ENCODE measurements around the gene PKD1L1. TPM values are rescaled to one million over a fixed set of nuclear protein-coding genes. Genes with fewer than 3 reads are reported as not detected.

The PKD1L1 gene
- total RNA-seq, 2 donors from 2014 or later = 0.13 to 0.20 TPM

DNA sequence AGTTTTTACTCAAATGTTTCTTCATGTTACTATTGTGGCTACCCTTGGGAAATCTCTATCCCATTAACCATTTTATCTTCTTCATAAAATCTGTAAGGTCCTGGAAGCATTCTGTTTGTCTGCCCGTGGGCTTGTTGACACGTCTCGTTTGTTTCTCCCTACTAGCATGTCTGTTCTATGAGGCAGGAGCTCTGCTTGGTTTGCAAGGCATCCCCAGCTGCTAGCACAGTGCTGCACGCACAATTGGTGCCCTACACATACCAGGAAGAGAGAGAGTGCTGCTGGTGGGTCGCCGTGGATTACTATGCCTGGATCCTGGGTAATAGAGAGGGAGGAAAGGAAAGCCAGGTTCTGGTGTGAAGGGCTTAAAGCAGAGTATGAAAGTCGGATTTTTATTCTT is 200.2 kb downstream of the PKD1L1 start:
- Histone ChIP-seq H3K9me3 (ENCODE audit: control insufficient read depth, low read length) (no peaks in the 10 kb centered on the region), H3K4me1 (ENCODE audit: control insufficient read depth, insufficient read depth, low read length) (no peaks in the 10 kb centered on the region), H3K27ac (ENCODE audit: low read depth, low read length) (no peak overlapping the region), H3K9ac (ENCODE audit: extremely low read depth, low read length, poor library complexity, severe bottlenecking) (no peak overlapping the region), H3K36me3 (ENCODE audit: control insufficient read depth, insufficient read depth, low read length) (no peaks in the 10 kb centered on the region), H3K4me3 (ENCODE audit: low read length) (no peak overlapping the region), H3K27me3 (ENCODE audit: control insufficient read depth, insufficient read depth, low read length, poor library complexity, severe bottlenecking) (no peaks in the 10 kb centered on the region)
- H3K4me1 Mint-ChIP-seq = peaks cover 6% of the 10 kb centered on the region
- H3K4me3 Mint-ChIP-seq = no peak overlapping the region
- 81 to 88% methylated on average over 6 to 7 of the region's 7 CpGs for WGBS, 2 experiments (ENCODE audit: insufficient coverage in 1 of 2, insufficient read length in 1 of 2)
- no peaks in the 10 kb centered on the region for H3K36me3 Mint-ChIP-seq (ENCODE audit: low read depth)
- TF ChIP-seq, protein P1, sequence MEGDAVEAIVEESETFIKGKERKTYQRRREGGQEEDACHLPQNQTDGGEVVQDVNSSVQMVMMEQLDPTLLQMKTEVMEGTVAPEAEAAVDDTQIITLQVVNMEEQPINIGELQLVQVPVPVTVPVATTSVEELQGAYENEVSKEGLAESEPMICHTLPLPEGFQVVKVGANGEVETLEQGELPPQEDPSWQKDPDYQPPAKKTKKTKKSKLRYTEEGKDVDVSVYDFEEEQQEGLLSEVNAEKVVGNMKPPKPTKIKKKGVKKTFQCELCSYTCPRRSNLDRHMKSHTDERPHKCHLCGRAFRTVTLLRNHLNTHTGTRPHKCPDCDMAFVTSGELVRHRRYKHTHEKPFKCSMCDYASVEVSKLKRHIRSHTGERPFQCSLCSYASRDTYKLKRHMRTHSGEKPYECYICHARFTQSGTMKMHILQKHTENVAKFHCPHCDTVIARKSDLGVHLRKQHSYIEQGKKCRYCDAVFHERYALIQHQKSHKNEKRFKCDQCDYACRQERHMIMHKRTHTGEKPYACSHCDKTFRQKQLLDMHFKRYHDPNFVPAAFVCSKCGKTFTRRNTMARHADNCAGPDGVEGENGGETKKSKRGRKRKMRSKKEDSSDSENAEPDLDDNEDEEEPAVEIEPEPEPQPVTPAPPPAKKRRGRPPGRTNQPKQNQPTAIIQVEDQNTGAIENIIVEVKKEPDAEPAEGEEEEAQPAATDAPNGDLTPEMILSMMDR (conservative IDR thresholded peaks at IDR 0.05) = no peak
- H3K9me3 Mint-ChIP-seq = no peaks in the 10 kb centered on the region
- peaks cover 9% of the 10 kb centered on the region for H3K27me3 Mint-ChIP-seq (ENCODE audit: insufficient read depth)
- H3K27ac Mint-ChIP-seq = no peak overlapping the region
- DNase-seq = no peak

DNA sequence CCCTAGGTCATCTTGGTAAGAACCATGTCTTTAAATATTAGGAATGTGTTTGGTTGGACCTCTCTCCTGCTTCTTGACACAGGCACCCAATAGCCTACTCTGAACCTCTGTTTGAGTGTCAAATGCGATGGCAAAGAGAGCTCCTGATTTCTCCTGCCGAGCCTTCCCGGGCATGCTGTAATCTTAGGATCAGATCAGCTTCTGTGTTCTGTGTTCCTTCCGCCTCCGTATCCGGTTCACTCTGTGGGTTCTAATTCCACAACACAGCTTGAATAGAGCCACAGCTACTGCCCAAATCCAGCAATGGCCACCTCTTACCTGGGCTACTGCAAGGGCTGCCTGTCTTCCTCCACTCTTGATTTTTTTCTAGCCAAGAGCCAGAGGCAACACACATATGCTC is 201.1 kb downstream of the PKD1L1 start:
- no peak overlapping the region for H3K4me3 Mint-ChIP-seq
- H3K9me3 ChIP-seq (ENCODE audit: control insufficient read depth, low read length) = no peaks in the 10 kb centered on the region
- no peaks in the 10 kb centered on the region for H3K36me3 ChIP-seq (ENCODE audit: control insufficient read depth, insufficient read depth, low read length)
- H3K36me3 Mint-ChIP-seq (ENCODE audit: low read depth) = no peaks in the 10 kb centered on the region
- no peaks in the 10 kb centered on the region for H3K27me3 ChIP-seq (ENCODE audit: control insufficient read depth, insufficient read depth, low read length, poor library complexity, severe bottlenecking)
- H3K27ac ChIP-seq (ENCODE audit: low read depth, low read length) = no peak overlapping the region
- peaks cover 8% of the 10 kb centered on the region for H3K4me1 Mint-ChIP-seq
- no peaks in the 10 kb centered on the region for H3K4me1 ChIP-seq (ENCODE audit: control insufficient read depth, insufficient read depth, low read length)
- TF ChIP-seq, protein P1 (conservative IDR thresholded peaks at IDR 0.05) = no peak
- H3K4me3 ChIP-seq (ENCODE audit: low read length) = no peak overlapping the region
- DNase-seq = no peak
- H3K27me3 Mint-ChIP-seq (ENCODE audit: insufficient read depth) = peaks cover 9% of the 10 kb centered on the region
- H3K9me3 Mint-ChIP-seq = no peaks in the 10 kb centered on the region
- no peak overlapping the region for H3K27ac Mint-ChIP-seq
- WGBS, 2 experiments (ENCODE audit: insufficient coverage in 1 of 2, insufficient read length in 1 of 2) = 91 to 94% methylated on average over 6 of the region's 6 CpGs
- no peak overlapping the region for H3K9ac ChIP-seq (ENCODE audit: extremely low read depth, low read length, poor library complexity, severe bottlenecking)

DNA sequence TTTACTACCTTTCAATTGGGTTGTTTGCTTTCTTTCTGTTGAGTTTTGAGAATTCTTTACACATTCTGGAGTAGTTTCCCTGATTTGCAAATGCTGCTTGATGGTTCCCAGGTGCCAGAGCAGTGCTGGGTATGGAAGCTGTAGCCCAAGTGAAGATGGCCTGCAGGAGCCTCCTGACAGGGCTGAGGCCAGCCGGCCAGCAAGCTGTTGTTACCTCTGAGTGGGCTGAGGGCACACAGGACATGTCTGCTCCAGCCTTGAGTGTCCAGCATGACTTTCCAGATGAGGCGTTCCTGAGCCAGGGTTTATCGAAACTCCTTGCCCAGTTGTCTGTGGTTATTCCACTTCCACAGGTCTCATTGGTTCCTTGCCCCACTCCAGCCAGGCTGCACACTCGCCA is 201.8 kb downstream of the PKD1L1 start:
- Mint-ChIP-seq H3K36me3 (ENCODE audit: low read depth) (no peaks in the 10 kb centered on the region), H3K27me3 (ENCODE audit: insufficient read depth) (peaks cover 9% of the 10 kb centered on the region), H3K9me3 (no peaks in the 10 kb centered on the region), H3K4me3 (no peak overlapping the region), H3K4me1 (peaks cover 8% of the 10 kb centered on the region), H3K27ac (no peak overlapping the region)
- Histone ChIP-seq H3K27ac (ENCODE audit: low read depth, low read length) (no peak overlapping the region), H3K4me1 (ENCODE audit: control insufficient read depth, insufficient read depth, low read length) (no peaks in the 10 kb centered on the region), H3K4me3 (ENCODE audit: low read length) (no peak overlapping the region), H3K9me3 (ENCODE audit: control insufficient read depth, low read length) (no peaks in the 10 kb centered on the region), H3K9ac (ENCODE audit: extremely low read depth, low read length, poor library complexity, severe bottlenecking) (no peak overlapping the region), H3K27me3 (ENCODE audit: control insufficient read depth, insufficient read depth, low read length, poor library complexity, severe bottlenecking) (no peaks in the 10 kb centered on the region), H3K36me3 (ENCODE audit: control insufficient read depth, insufficient read depth, low read length) (no peaks in the 10 kb centered on the region)
- 66 to 100% methylated on average over 2 to 4 of the region's 4 CpGs for WGBS, 2 experiments (ENCODE audit: insufficient coverage in 1 of 2, insufficient read length in 1 of 2)
- no peak for DNase-seq
- TF ChIP-seq, protein P1 (conservative IDR thresholded peaks at IDR 0.05) = no peak
